Measurements from ENCODE around the gene RPE65.
"Not testable (repeated sequence)": the region's sequence is repeated elsewhere in the genome, so short reads cannot be mapped to it uniquely, and the experiment has no call there.

RPE65 gene

GRCh38 chr1:68448365-68448764 is 1.4 kb downstream of the RPE65 start:
- no peak for FAIRE-seq

- no peak for FAIRE-seq
These were observed 4.0 kb downstream of the RPE65 start for GRCh38 chr1:68445709-68446108.

GRCh38 chr1:68442822-68443556 is 6.8 kb downstream of the RPE65 start:
- FAIRE-seq, result no peak

GRCh38 chr1:68442006-68442405 is 7.7 kb downstream of the RPE65 start:
- FAIRE-seq, result no peak

- FAIRE-seq, result no peak
These were observed 11.4 kb downstream of the RPE65 start for GRCh38 chr1:68438310-68438709.

- no peak for FAIRE-seq
These were observed 16.4 kb downstream of the RPE65 start for GRCh38 chr1:68433395-68433794.

GRCh38 chr1:68431076-68431475 is 18.7 kb downstream of the RPE65 start:
- no peak for FAIRE-seq

GRCh38 chr1:68429233-68429808 is 20.4 kb downstream of the RPE65 start:
- no peak for FAIRE-seq

GRCh38 chr1:68426594-68426993 is 23.2 kb downstream of the RPE65 start:
- FAIRE-seq, result no peak

GRCh38 chr1:68421350-68421749 is 28.4 kb downstream of the RPE65 start:
- FAIRE-seq, result no peak

GRCh38 chr1:68409426-68409825 is 40.3 kb downstream of the RPE65 start:
- no peak for FAIRE-seq

- no peak for FAIRE-seq
These were observed 48.2 kb downstream of the RPE65 start for GRCh38 chr1:68401506-68401905.

GRCh38 chr1:68395575-68395974 is 54.2 kb downstream of the RPE65 start:
- FAIRE-seq, result not testable (repeated sequence)

GRCh38 chr1:68392474-68392873 is 57.3 kb downstream of the RPE65 start:
- not testable (repeated sequence) for FAIRE-seq

- not testable (repeated sequence) for FAIRE-seq
These were observed 63.8 kb downstream of the RPE65 start for GRCh38 chr1:68385798-68386524.

GRCh38 chr1:68384872-68385411 is 64.8 kb downstream of the RPE65 start:
- no peak for FAIRE-seq

- FAIRE-seq, result no peak
These were observed 65.4 kb downstream of the RPE65 start for GRCh38 chr1:68384321-68384813.

- no peak for FAIRE-seq
These were observed 66.7 kb downstream of the RPE65 start for GRCh38 chr1:68383092-68383491.

GRCh38 chr1:68379085-68379478 is 70.7 kb downstream of the RPE65 start:
- FAIRE-seq, result no peak

All from colon (tissue), 2 donors.